Nephron progenitor cell (in vitro differentiated cells): ENCODE results near the gene RAB3A.

Experiments used
- DNase-seq: peaks from one replicate; pipeline ENCODE4 v3.0.0; 2021
- H3K27ac Mint-ChIP-seq: 2 replicates; pipeline ENCODE4 v1.8.0; 2021; ENCODE audit warnings: mild to moderate bottlenecking, moderate library complexity, mixed read lengths
- H3K27me3 Mint-ChIP-seq: 2 replicates; pipeline ENCODE4 v1.8.0; 2021; ENCODE audit warnings: mild to moderate bottlenecking, low read depth, mixed read lengths; ENCODE audit not compliant: poor library complexity
- H3K36me3 Mint-ChIP-seq: 2 replicates; pipeline ENCODE4 v1.8.0; 2021; ENCODE audit warnings: low read depth, mixed read lengths
- H3K4me1 Mint-ChIP-seq: 2 replicates; pipeline ENCODE4 v1.8.0; 2021; ENCODE audit warnings: mixed read lengths
- H3K4me3 Mint-ChIP-seq: 2 replicates; pipeline ENCODE4 v1.8.0; 2021; ENCODE audit warnings: mild to moderate bottlenecking, moderate library complexity, mixed read lengths
- H3K9me3 Mint-ChIP-seq: 2 replicates; pipeline ENCODE4 v1.8.0; 2021; ENCODE audit warnings: mild to moderate bottlenecking, moderate library complexity, mixed read lengths
- CTCF ChIP-seq: fragments of 200-600 bp; sonication (generic); IDR thresholded peaks from 2 replicates; pipeline ENCODE4 v1.5.0; 2021; ENCODE audit warnings: antibody characterized with exemption

Gene RAB3A

GRCh38 chr19:18167975-18168645, 35.7 kb downstream of the RAB3A start:
- H3K36me3 Mint-ChIP-seq = peaks cover 61% of the 10 kb centered on the region
- peaks cover 7% of the 10 kb centered on the region for H3K27me3 Mint-ChIP-seq
- DNase-seq = peak; percentile 68
- no peak overlapping the region for H3K27ac Mint-ChIP-seq
- no peak overlapping the region for H3K4me3 Mint-ChIP-seq
- TF ChIP-seq CTCF = peak; percentile 67
- no peaks in the 10 kb centered on the region for H3K9me3 Mint-ChIP-seq
- peaks cover 5% of the 10 kb centered on the region for H3K4me1 Mint-ChIP-seq

GRCh38 chr19:18167011-18167410, 36.8 kb downstream of the RAB3A start:
- peaks cover 63% of the 10 kb centered on the region for H3K36me3 Mint-ChIP-seq

GRCh38 chr19:18165794-18166544, 37.9 kb downstream of the RAB3A start:
- Mint-ChIP-seq H3K4me3 (no peak overlapping the region), H3K27ac (no peak overlapping the region), H3K4me1 (peaks cover 9% of the 10 kb centered on the region), H3K9me3 (no peaks in the 10 kb centered on the region), H3K27me3 (peaks cover 3% of the 10 kb centered on the region), H3K36me3 (peaks cover 54% of the 10 kb centered on the region)
- DNase-seq = no peak
- TF ChIP-seq CTCF = no peak

More at GRCh38 chr19:18167011-18167410, 36.8 kb downstream of the RAB3A start:
- Mint-ChIP-seq H3K9me3 (no peaks in the 10 kb centered on the region), H3K27me3 (peaks cover 3% of the 10 kb centered on the region), H3K4me1 (peaks cover 5% of the 10 kb centered on the region), H3K4me3 (no peak overlapping the region), H3K27ac (no peak overlapping the region)
- DNase-seq = no peak
- no peak for TF ChIP-seq CTCF

GRCh38 chr19:18164072-18164471, 39.8 kb downstream of the RAB3A start:
- Mint-ChIP-seq H3K9me3 (no peaks in the 10 kb centered on the region), H3K27me3 (no peaks in the 10 kb centered on the region), H3K36me3 (peaks cover 45% of the 10 kb centered on the region), H3K27ac (no peak overlapping the region), H3K4me3 (no peak overlapping the region), H3K4me1 (peaks cover 11% of the 10 kb centered on the region)
- no peak for TF ChIP-seq CTCF
- DNase-seq = no peak

GRCh38 chr19:18161636-18162002, 42.2 kb downstream of the RAB3A start:
- no peaks in the 10 kb centered on the region for H3K9me3 Mint-ChIP-seq
- no peak overlapping the region for H3K27ac Mint-ChIP-seq
- H3K4me1 Mint-ChIP-seq = peaks cover 22% of the 10 kb centered on the region
- peaks cover 27% of the 10 kb centered on the region for H3K36me3 Mint-ChIP-seq
- H3K4me3 Mint-ChIP-seq = peak overlapping the region; percentile 49
- TF ChIP-seq CTCF = no peak
- H3K27me3 Mint-ChIP-seq = no peaks in the 10 kb centered on the region
- DNase-seq = no peak
